KMS-11 (cell line): ENCODE measurements around the gene MICAL3.
"Not testable (repeated sequence)": the region's sequence is repeated elsewhere in the genome, so short reads cannot be mapped to it uniquely, and the experiment has no call there.

Experiments
- H2AFZ ChIP-seq: fragments of 200-600 bp; sonication (generic); 2 replicates; pipeline ENCODE4 v1.6.1; 2016; ENCODE audit warnings: antibody characterized with exemption, mixed run types, low read depth
- H3K27ac ChIP-seq: fragments of 200-600 bp; sonication (generic); 2 replicates; pipeline ENCODE4 v1.6.1; 2016; ENCODE audit warnings: mild to moderate bottlenecking, mixed run types
- H3K27me3 ChIP-seq: fragments of 200-600 bp; sonication (generic); 2 replicates; pipeline ENCODE4 v1.6.1; 2017; ENCODE audit warnings: mild to moderate bottlenecking, low read depth, mixed run types, moderate library complexity; ENCODE audit not compliant: insufficient read depth
- H3K36me3 ChIP-seq: fragments of 200-600 bp; sonication (generic); 2 replicates; pipeline ENCODE4 v1.6.1; 2017; ENCODE audit warnings: mild to moderate bottlenecking, mixed run types; ENCODE audit not compliant: insufficient read depth
- H3K4me1 ChIP-seq: fragments of 200-600 bp; sonication (generic); 2 replicates; pipeline ENCODE4 v1.6.1; 2016; ENCODE audit warnings: mild to moderate bottlenecking, low read depth, mixed run types; ENCODE audit not compliant: poor library complexity, severe bottlenecking
- H3K4me2 ChIP-seq: fragments of 200-600 bp; sonication (generic); 2 replicates; pipeline ENCODE4 v1.7.0; 2016; ENCODE audit warnings: mild to moderate bottlenecking, mixed run types
- H3K4me3 ChIP-seq: fragments of 200-600 bp; sonication (generic); IDR thresholded peaks from 2 replicates; pipeline ENCODE4 v1.6.1; 2017; ENCODE audit warnings: low read depth, low read length, mixed read lengths; ENCODE audit not compliant: insufficient read depth
- H3K79me2 ChIP-seq: fragments of 200-600 bp; sonication (generic); 2 replicates; pipeline ENCODE4 v1.6.1; 2016; ENCODE audit warnings: low read depth, mixed run types; ENCODE audit not compliant: insufficient read depth
- H3K9ac ChIP-seq: fragments of 200-600 bp; sonication (generic); 2 replicates; pipeline ENCODE4 v1.6.1; 2016; ENCODE audit warnings: mild to moderate bottlenecking, mixed run types
- H4K20me1 ChIP-seq: fragments of 200-600 bp; sonication (generic); 2 replicates; pipeline ENCODE4 v1.6.1; 2016; ENCODE audit warnings: mild to moderate bottlenecking, mixed run types; ENCODE audit not compliant: insufficient read depth
- CTCF ChIP-seq: fragments of 200-600 bp; sonication (generic); conservative IDR thresholded peaks from 2 replicates; pipeline ENCODE4 v1.6.1; 2017; ENCODE audit warnings: low read depth, mild to moderate bottlenecking, antibody characterized with exemption, low read length, moderate library complexity, mixed read lengths

MICAL3 gene

GRCh38 chr22:17880020-17880419 lies 144.3 kb downstream of the MICAL3 start:
- no peak for TF ChIP-seq CTCF
- no peak overlapping the region for H3K4me3 ChIP-seq
- no peaks in the 10 kb centered on the region for H3K4me1 ChIP-seq
- no peaks in the 10 kb centered on the region for H3K27me3 ChIP-seq
- no peaks in the 10 kb centered on the region for H4K20me1 ChIP-seq
- no peak overlapping the region for H3K27ac ChIP-seq
- H3K36me3 ChIP-seq: no peaks in the 10 kb centered on the region
- H3K9ac ChIP-seq: no peak overlapping the region
- H2AFZ ChIP-seq: no peak overlapping the region
- H3K79me2 ChIP-seq: no peaks in the 10 kb centered on the region
- no peak overlapping the region for H3K4me2 ChIP-seq

DNA sequence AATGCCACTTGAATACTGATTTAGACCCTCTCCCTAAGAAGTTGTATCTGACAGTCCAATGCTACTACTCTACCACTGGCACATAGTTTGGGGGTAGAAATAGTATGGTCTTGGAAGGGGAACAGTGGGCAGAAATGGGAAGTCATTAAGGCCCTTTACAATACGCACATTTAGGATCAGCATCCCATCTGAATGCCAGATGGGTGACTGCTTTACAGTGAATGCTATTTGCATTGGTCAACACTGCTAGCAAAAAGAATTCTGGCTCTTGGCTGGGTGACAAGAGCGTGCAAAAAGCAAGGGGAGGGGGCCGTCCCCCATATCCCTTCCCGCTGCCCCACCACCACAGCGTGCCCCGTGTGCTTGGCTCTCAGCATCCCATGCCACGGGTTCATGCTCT lies 145.4 kb downstream of the MICAL3 start:
- H3K79me2 ChIP-seq: no peaks in the 10 kb centered on the region
- H3K36me3 ChIP-seq: no peaks in the 10 kb centered on the region
- no peaks in the 10 kb centered on the region for H4K20me1 ChIP-seq
- H3K9ac ChIP-seq: no peak overlapping the region
- H3K4me1 ChIP-seq: no peaks in the 10 kb centered on the region
- H3K4me2 ChIP-seq: no peak overlapping the region
- H3K4me3 ChIP-seq: no peak overlapping the region
- no peaks in the 10 kb centered on the region for H3K27me3 ChIP-seq
- TF ChIP-seq CTCF: no peak
- no peak overlapping the region for H2AFZ ChIP-seq
- no peak overlapping the region for H3K27ac ChIP-seq

GRCh38 chr22:17878186-17878694 lies 146.1 kb downstream of the MICAL3 start:
- Histone ChIP-seq H2AFZ (no peak overlapping the region), H4K20me1 (no peaks in the 10 kb centered on the region), H3K79me2 (no peaks in the 10 kb centered on the region), H3K4me2 (no peak overlapping the region), H3K9ac (no peak overlapping the region), H3K36me3 (no peaks in the 10 kb centered on the region), H3K27me3 (no peaks in the 10 kb centered on the region), H3K4me1 (no peaks in the 10 kb centered on the region), H3K4me3 (no peak overlapping the region), H3K27ac (no peak overlapping the region)
- TF ChIP-seq CTCF: no peak

GRCh38 chr22:17876878-17877855 lies 147.2 kb downstream of the MICAL3 start:
- not testable (repeated sequence) for H3K4me3 ChIP-seq, H4K20me1 ChIP-seq, H3K4me1 ChIP-seq, H3K27me3 ChIP-seq, H2AFZ ChIP-seq, H3K4me2 ChIP-seq, H3K9ac ChIP-seq, H3K36me3 ChIP-seq, H3K79me2 ChIP-seq, H3K27ac ChIP-seq

DNA sequence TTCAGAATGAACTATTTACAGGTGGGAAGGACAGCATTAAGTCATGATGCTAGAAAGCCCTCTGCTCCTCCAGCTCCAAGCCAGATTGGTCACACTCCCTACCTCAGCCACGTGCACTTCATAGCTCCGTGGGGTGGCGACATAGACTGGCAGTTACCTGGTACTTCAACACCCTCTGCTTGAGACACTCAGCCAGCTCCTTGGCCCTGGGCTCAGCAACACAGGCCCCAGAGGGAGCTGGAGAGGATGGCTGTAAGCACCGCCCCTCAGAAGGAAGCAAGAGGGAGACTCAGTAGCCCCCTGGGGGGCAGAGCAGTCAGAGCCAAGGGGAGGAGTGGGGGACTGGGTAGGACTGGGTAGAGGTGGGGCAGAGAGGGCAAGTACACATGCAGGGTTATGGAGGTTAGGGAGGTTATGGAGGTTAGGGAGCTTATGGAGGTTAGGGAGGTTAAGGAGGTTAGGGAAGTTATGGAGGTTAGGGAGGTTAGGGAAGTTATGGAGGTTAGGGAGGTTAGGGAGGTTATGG lies 148.0 kb downstream of the MICAL3 start:
- H3K4me2 ChIP-seq: no peak overlapping the region
- H3K9ac ChIP-seq: no peak overlapping the region
- H3K36me3 ChIP-seq: no peaks in the 10 kb centered on the region

More for the DNA sequence above, 148.0 kb downstream of the MICAL3 start:
- Histone ChIP-seq H4K20me1 (no peaks in the 10 kb centered on the region), H3K4me1 (no peaks in the 10 kb centered on the region), H3K79me2 (no peaks in the 10 kb centered on the region), H3K4me3 (no peak overlapping the region), H3K27ac (no peak overlapping the region), H3K27me3 (no peaks in the 10 kb centered on the region), H2AFZ (no peak overlapping the region)
- TF ChIP-seq CTCF: no peak
